Measurements from ENCODE around the gene HEPACAM2.

HEPACAM2 gene

GRCh38 chr7:93148727-93149126 is 77.5 kb downstream of the HEPACAM2 start:
- no peak for DNase-seq (ENCODE audit: low read depth in 1 of 2, low spot score in 1 of 2)

- no peak for DNase-seq (ENCODE audit: low read depth in 1 of 2, low spot score in 1 of 2)
Observed at GRCh38 chr7:93148144-93148543, 78.1 kb downstream of the HEPACAM2 start, which contains the start of gene SAMD9L. Gene SAMD9L (minus strand): TSS chr7:93148385. CDS start chr7:93135971, 12,414 bp downstream.

DNA sequence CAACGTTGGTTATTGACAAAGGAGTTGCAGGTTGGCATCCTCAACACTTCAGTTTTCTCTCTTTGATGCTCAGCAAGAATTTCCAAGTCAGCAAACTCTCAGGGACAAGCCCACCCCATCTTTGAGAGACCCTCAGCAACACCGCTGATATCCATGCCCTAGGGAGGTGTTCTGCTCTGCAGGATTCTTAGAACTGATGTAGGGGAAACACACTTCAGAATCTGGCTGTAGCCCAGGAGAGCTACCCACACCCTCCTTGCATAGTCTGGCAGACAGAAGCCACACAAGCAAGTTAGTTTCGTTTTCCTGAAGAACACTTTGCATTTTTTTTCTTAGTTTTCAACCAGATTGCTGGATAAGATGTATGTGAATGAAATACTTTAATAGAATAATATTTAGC is 78.9 kb downstream of the HEPACAM2 start:
- DNase-seq (ENCODE audit: low read depth in 1 of 2, low spot score in 1 of 2), result peak in 1 of 2 donors; percentile 11

- no peak for DNase-seq (ENCODE audit: low read depth in 1 of 2, low spot score in 1 of 2)
Observed at GRCh38 chr7:93146472-93147141, 79.7 kb downstream of the HEPACAM2 start.

- no peak for DNase-seq (ENCODE audit: low read depth in 1 of 2, low spot score in 1 of 2)
Observed at GRCh38 chr7:93146036-93146435, 80.2 kb downstream of the HEPACAM2 start.

GRCh38 chr7:93145354-93145753 is 80.9 kb downstream of the HEPACAM2 start:
- DNase-seq (ENCODE audit: low read depth in 1 of 2, low spot score in 1 of 2), result no peak

DNA sequence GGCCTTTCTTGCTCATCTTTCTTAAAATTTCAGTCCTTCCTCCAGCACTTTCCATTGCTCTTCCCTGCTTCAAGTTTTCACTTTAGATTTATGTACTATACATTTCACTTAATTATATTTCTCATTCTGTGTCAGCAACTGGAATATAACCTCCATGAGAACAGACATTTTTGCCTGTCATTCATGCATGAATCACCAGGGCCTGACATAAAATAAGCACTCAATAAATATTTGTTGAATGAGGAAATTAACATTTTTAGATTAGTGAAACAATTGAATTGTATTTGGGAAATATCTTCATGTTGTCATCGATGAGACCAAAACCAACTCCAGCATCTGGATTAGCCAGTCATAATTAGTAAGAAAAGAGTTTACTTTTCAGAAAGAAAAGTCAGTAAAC is 84.1 kb downstream of the HEPACAM2 start:
- no peak for DNase-seq (ENCODE audit: low read depth in 1 of 2, low spot score in 1 of 2)

- DNase-seq (ENCODE audit: low read depth in 1 of 2, low spot score in 1 of 2), result no peak
Observed at GRCh38 chr7:93140582-93141191, 85.6 kb downstream of the HEPACAM2 start.

- no peak for DNase-seq (ENCODE audit: low read depth in 1 of 2, low spot score in 1 of 2)
Observed at GRCh38 chr7:93138576-93138975, 87.7 kb downstream of the HEPACAM2 start.
